ENCODE results near the gene NUDT14.

The NUDT14 gene

GRCh38 chr14:105214324-105214915 is 33.3 kb upstream of the NUDT14 start:
- CTCF ChIA-PET = interaction anchor here (0.6 to 1.4 kb wide), 2 partner anchors 12 to 129 kb away, joined by 3 to 5 read pairs; no protein-coding TSS in a partner anchor
- DNase-seq (ENCODE audit: low spot score) = no peak
- POLR2A ChIA-PET (ENCODE audit: low non-redundant PET) = no interaction called here
- TF ChIP-seq CTCF (conservative IDR thresholded peaks at IDR 0.05; ENCODE audit: low read depth) = no peak
- no peak overlapping the region for H3K27ac ChIP-seq

- no peak for TF ChIP-seq CTCF (conservative IDR thresholded peaks at IDR 0.05; ENCODE audit: low read depth)
- ChIA-PET POLR2A (ENCODE audit: low non-redundant PET) (no interaction called here), CTCF (interaction anchor here (1.4 kb wide), 1 partner anchor 11 kb away, joined by 5 read pairs; no protein-coding TSS in a partner anchor)
- no peak for DNase-seq (ENCODE audit: low spot score)
- no peak overlapping the region for H3K27ac ChIP-seq
Measured at GRCh38 chr14:105213361-105213760, 32.2 kb upstream of the NUDT14 start.

GRCh38 chr14:105212541-105213300 is 31.6 kb upstream of the NUDT14 start:
- POLR2A ChIA-PET (ENCODE audit: low non-redundant PET) = no interaction called here
- H3K27ac ChIP-seq = no peak overlapping the region
- no peak for DNase-seq (ENCODE audit: low spot score)
- CTCF ChIA-PET = interaction anchor here (0.8 to 1.4 kb wide), 2 partner anchors 11 to 13 kb away, joined by 3 to 5 read pairs; no protein-coding TSS in a partner anchor
- TF ChIP-seq CTCF (conservative IDR thresholded peaks at IDR 0.05; ENCODE audit: low read depth) = no peak

- POLR2A ChIA-PET (ENCODE audit: low non-redundant PET) = no interaction called here
Measured at GRCh38 chr14:105211758-105212089, 30.6 kb upstream of the NUDT14 start.

GRCh38 chr14:105211086-105211757 is 30.1 kb upstream of the NUDT14 start:
- no peak for TF ChIP-seq CTCF (conservative IDR thresholded peaks at IDR 0.05; ENCODE audit: low read depth)
- CTCF ChIA-PET = interaction anchor here (0.8 kb wide), 1 partner anchor 149 kb away, joined by 4 read pairs; no protein-coding TSS in a partner anchor
- POLR2A ChIA-PET (ENCODE audit: low non-redundant PET) = no interaction called here
- no peak for DNase-seq (ENCODE audit: low spot score)
- peak overlapping the region; percentile 17; the same call in 1 of the 2 replicates for H3K27ac ChIP-seq

More at GRCh38 chr14:105211758-105212089, 30.6 kb upstream of the NUDT14 start:
- peak overlapping the region; percentile 17; the same call in 1 of the 2 replicates for H3K27ac ChIP-seq
- no peak for DNase-seq (ENCODE audit: low spot score)
- CTCF ChIA-PET = no interaction called here
- no peak for TF ChIP-seq CTCF (conservative IDR thresholded peaks at IDR 0.05; ENCODE audit: low read depth)

- CTCF ChIA-PET = interaction anchor here (0.8 kb wide), 1 partner anchor 148 kb away, joined by 4 read pairs; no protein-coding TSS in a partner anchor
Measured at GRCh38 chr14:105210266-105211025, 29.3 kb upstream of the NUDT14 start.

More at GRCh38 chr14:105210266-105211025, 29.3 kb upstream of the NUDT14 start:
- POLR2A ChIA-PET (ENCODE audit: low non-redundant PET) = no interaction called here
- no peak for DNase-seq (ENCODE audit: low spot score)
- H3K27ac ChIP-seq = peak overlapping the region; percentile 2; the same call in 1 of the 2 replicates
- TF ChIP-seq CTCF (conservative IDR thresholded peaks at IDR 0.05; ENCODE audit: low read depth) = no peak
